Activated B cell treated with CpG ODN at 0.5 μM for 24 hours (primary cell): Measurements from ENCODE around the gene KBTBD7. TPM values are rescaled to one million over a fixed set of nuclear protein-coding genes. Genes with fewer than 3 reads are reported as not detected.
A peak's percentile ranks its signal among the peaks of the same experiment; 100 is the strongest.

Experiments used
- ATAC-seq: fragments of 200-7000 bp; cut with Tn5 transposase; one replicate; pipeline ENCODE4 v1.10.0; 2021; ENCODE audit warnings: low read depth, mild to moderate bottlenecking, moderate library complexity
- CTCF ChIA-PET: fragments of 350-600 bp; sonication (Branson Sonifier 250); formaldehyde crosslinking; loops from one replicate; lab custom pipeline; 2021; ENCODE audit warnings: antibody characterized with exemption; lab: Charles Lee
- POLR2A ChIA-PET: fragments of 350-600 bp; sonication (Branson Sonifier 250); formaldehyde crosslinking; loops from one replicate; lab custom pipeline; 2021; ENCODE audit warnings: antibody characterized with exemption; lab: Charles Lee
- DNase-seq: peaks from one replicate; pipeline ENCODE4 v3.0.0; 2022
- H3K27ac Mint-ChIP-seq: one replicate; pipeline ENCODE4 v1.8.0; 2020; ENCODE audit warnings: mixed read lengths
- H3K27me3 Mint-ChIP-seq: one replicate; pipeline ENCODE4 v1.8.0; 2021; ENCODE audit warnings: mixed read lengths
- H3K36me3 Mint-ChIP-seq: one replicate; pipeline ENCODE4 v1.8.0; 2021; ENCODE audit warnings: low read depth, mixed read lengths
- H3K4me1 Mint-ChIP-seq: one replicate; pipeline ENCODE4 v1.8.0; 2021; ENCODE audit warnings: mixed read lengths
- H3K4me3 Mint-ChIP-seq: one replicate; pipeline ENCODE4 v1.8.0; 2020; ENCODE audit warnings: mild to moderate bottlenecking, mixed read lengths
- H3K9me3 Mint-ChIP-seq: one replicate; pipeline ENCODE4 v1.8.0; 2020; ENCODE audit warnings: mixed read lengths
- CTCF ChIP-seq: fragments of 200-600 bp; IDR thresholded peaks from one replicate; pipeline ENCODE4 v1.8.0; 2022; ENCODE audit warnings: antibody characterized with exemption, mild to moderate bottlenecking
- intact Hi-C: fragments of 100-400 bp; cut with micrococcal nuclease; formaldehyde crosslinking; loops from one replicate; pipeline ENCODE4 v1.15.1; 2024
- total RNA-seq: library from RNA; stranded (reverse); gene quantifications from 2 replicates; pipeline ENCODE4 v1.2.3, GENCODE V29; 2022

The KBTBD7 gene
- total RNA-seq, 1 donor from 2014 or later = 6.4 TPM

GRCh38 chr13:41199526-41199925 is 5.2 kb upstream of the KBTBD7 start:
- peak overlapping the region; percentile 55 for H3K4me3 Mint-ChIP-seq
- no peaks in the 10 kb centered on the region for H3K36me3 Mint-ChIP-seq
- peak; percentile 90 for ATAC-seq
- ChIA-PET POLR2A (interaction anchor here (0.9 to 2.1 kb wide), 4 partner anchors 16 to 180 kb away, joined by 3 to 7 read pairs (median 4); partner anchors contain the start of genes ELF1 and WBP4), CTCF (interaction anchor here (0.9 kb wide), 1 partner anchor 140 kb away, joined by 3 read pairs; no protein-coding TSS in a partner anchor)
- no peak for DNase-seq
- TF ChIP-seq CTCF = no peak
- intact Hi-C loops = loop anchor here (1.0 to 10.0 kb wide), 10 partner anchors 23 to 1178 kb away; partner anchors contain the start of genes AKAP11, KBTBD6, MRPS31 and NAA16
- peaks cover 3% of the 10 kb centered on the region for H3K9me3 Mint-ChIP-seq
- H3K27ac Mint-ChIP-seq = peak overlapping the region; percentile 87
- H3K27me3 Mint-ChIP-seq = no peaks in the 10 kb centered on the region
- peaks cover 47% of the 10 kb centered on the region for H3K4me1 Mint-ChIP-seq

- ChIA-PET CTCF (interaction anchor here (0.9 to 1.8 kb wide), 3 partner anchors 24 to 139 kb away, joined by 3 to 8 read pairs (median 4); no protein-coding TSS in a partner anchor), POLR2A (interaction anchor here (0.6 to 2.1 kb wide), 5 partner anchors 17 to 180 kb away, joined by 3 to 7 read pairs (median 4); partner anchors contain the start of genes ELF1 and WBP4)
- intact Hi-C loops = loop anchor here (1.0 to 10.0 kb wide), 10 partner anchors 23 to 1178 kb away; partner anchors contain the start of genes AKAP11, KBTBD6, MRPS31 and NAA16
- TF ChIP-seq CTCF = no peak
- Mint-ChIP-seq H3K36me3 (peaks cover 3% of the 10 kb centered on the region), H3K9me3 (peaks cover 3% of the 10 kb centered on the region), H3K27ac (peak overlapping the region; percentile 87), H3K4me1 (peaks cover 51% of the 10 kb centered on the region), H3K4me3 (peak overlapping the region; percentile 55), H3K27me3 (no peaks in the 10 kb centered on the region)
- DNase-seq = no peak
- ATAC-seq = peak; percentile 43
These were observed 4.7 kb upstream of the KBTBD7 start for GRCh38 chr13:41199079-41199478.

GRCh38 chr13:41196620-41197019 is 2.3 kb upstream of the KBTBD7 start:
- TF ChIP-seq CTCF = no peak
- peaks cover 3% of the 10 kb centered on the region for H3K9me3 Mint-ChIP-seq
- peaks cover 10% of the 10 kb centered on the region for H3K36me3 Mint-ChIP-seq
- no peaks in the 10 kb centered on the region for H3K27me3 Mint-ChIP-seq
- H3K4me3 Mint-ChIP-seq = no peak overlapping the region
- intact Hi-C loops = loop anchor here (5.0 to 10.0 kb wide), 3 partner anchors 268 to 1181 kb away; partner anchors contain the start of gene MRPS31
- POLR2A ChIA-PET = interaction anchor here (0.7 kb wide), 2 partner anchors 71 to 365 kb away, joined by 4 to 5 read pairs; no protein-coding TSS in a partner anchor
- CTCF ChIA-PET = interaction anchor here (0.8 to 1.2 kb wide), 3 partner anchors 24 to 142 kb away, joined by 3 read pairs; no protein-coding TSS in a partner anchor
- H3K27ac Mint-ChIP-seq = no peak overlapping the region
- DNase-seq (no peak), ATAC-seq (no peak)
- H3K4me1 Mint-ChIP-seq = peaks cover 67% of the 10 kb centered on the region

- Mint-ChIP-seq H3K27ac (no peak overlapping the region), H3K9me3 (peaks cover 3% of the 10 kb centered on the region), H3K27me3 (no peaks in the 10 kb centered on the region), H3K36me3 (peaks cover 11% of the 10 kb centered on the region), H3K4me3 (no peak overlapping the region), H3K4me1 (peaks cover 67% of the 10 kb centered on the region)
- no peak for TF ChIP-seq CTCF
- no peak for DNase-seq
- intact Hi-C loops = loop anchor here (5.0 to 10.0 kb wide), 3 partner anchors 269 to 1181 kb away; partner anchors contain the start of gene MRPS31
- ATAC-seq = no peak
- CTCF ChIA-PET = interaction anchor here (1.0 to 1.2 kb wide), 2 partner anchors 25 to 142 kb away, joined by 3 read pairs; no protein-coding TSS in a partner anchor
- POLR2A ChIA-PET = interaction anchor here (0.7 kb wide), 2 partner anchors 70 to 365 kb away, joined by 4 to 5 read pairs; no protein-coding TSS in a partner anchor
These were observed 1.6 kb upstream of the KBTBD7 start for GRCh38 chr13:41196011-41196410.

GRCh38 chr13:41193469-41193868 is 900 bp downstream of the KBTBD7 start:
- CTCF ChIA-PET = no interaction called here
- H3K4me1 Mint-ChIP-seq = peaks cover 47% of the 10 kb centered on the region
- no peak for DNase-seq
- peak overlapping the region; percentile 79 for H3K27ac Mint-ChIP-seq
- POLR2A ChIA-PET = interaction anchor here (2.2 kb wide), 1 partner anchor 61 kb away, joined by 7 read pairs; the partner anchor contains the start of gene KBTBD6
- peaks cover 17% of the 10 kb centered on the region for H3K36me3 Mint-ChIP-seq
- H3K27me3 Mint-ChIP-seq = no peaks in the 10 kb centered on the region
- ATAC-seq = no peak
- intact Hi-C loops = loop anchor here (10.0 kb wide), 2 partner anchors 271 to 419 kb away; partner anchors contain the start of gene MRPS31
- no peak for TF ChIP-seq CTCF
- H3K9me3 Mint-ChIP-seq = no peaks in the 10 kb centered on the region
- H3K4me3 Mint-ChIP-seq = peak overlapping the region; percentile 93
